DND-41 (cell line): ENCODE data around the gene GALNTL6.

Experiments used
- ATAC-seq: fragments of 200-7000 bp; cut with Tn5 transposase; 3 replicates; pipeline ENCODE4 v1.9.1; 2021; ENCODE audit warnings: low read depth; ENCODE audit not compliant: insufficient read depth
- DNase-seq: peaks from one replicate; pipeline ENCODE4 v3.0.0-alpha.2; 2020
- H2AFZ ChIP-seq: 2 replicates; pipeline ENCODE4 v1.6.0; 2012; ENCODE audit warnings: low read depth, low read length
- H3K27ac ChIP-seq: 2 replicates; pipeline ENCODE4 v1.5.1; 2012; ENCODE audit warnings: low read length, inconsistent platforms
- H3K27me3 ChIP-seq: fragments of 200-600 bp; sonication (generic); 2 replicates; pipeline ENCODE4 v1.6.0; 2012; ENCODE audit warnings: low read length, mild to moderate bottlenecking, inconsistent platforms; ENCODE audit not compliant: insufficient read depth, poor library complexity
- H3K36me3 ChIP-seq: 2 replicates; pipeline ENCODE4 v1.5.1; 2012; ENCODE audit warnings: low read length, inconsistent platforms; ENCODE audit not compliant: insufficient read depth
- H3K4me1 ChIP-seq: 2 replicates; pipeline ENCODE4 v1.5.1; 2012; ENCODE audit warnings: mild to moderate bottlenecking, low read length; ENCODE audit not compliant: insufficient read depth
- H3K4me2 ChIP-seq: 2 replicates; pipeline ENCODE4 v1.6.0; 2012; ENCODE audit warnings: mild to moderate bottlenecking, moderate library complexity, low read length, inconsistent platforms; ENCODE audit not compliant: insufficient read depth
- H3K4me3 ChIP-seq, 2 experiments: fragments of 200-600 bp in 1 of 2; shearing (Covaris generic) in 1 of 2; 2 replicates each; pipeline ENCODE4 v1.5.1; 2012 to 2016; ENCODE audit warnings: inconsistent platforms in 2 of 2, low read length in 2 of 2, mild to moderate bottlenecking in 2 of 2, low read depth in 1 of 2, moderate library complexity in 1 of 2
- H3K79me2 ChIP-seq: 2 replicates; pipeline ENCODE4 v1.6.0; 2012; ENCODE audit warnings: low read length, inconsistent platforms; ENCODE audit not compliant: insufficient read depth
- H3K9ac ChIP-seq: 2 replicates; pipeline ENCODE4 v1.6.0; 2012; ENCODE audit warnings: low read depth, mild to moderate bottlenecking, inconsistent platforms, low read length, moderate library complexity
- H3K9me3 ChIP-seq: 2 replicates; pipeline ENCODE4 v1.5.1; 2012; ENCODE audit warnings: low read length, moderate library complexity, mild to moderate bottlenecking, inconsistent platforms; ENCODE audit not compliant: insufficient read depth, severe bottlenecking
- H4K20me1 ChIP-seq: 2 replicates; pipeline ENCODE4 v1.6.0; 2012; ENCODE audit warnings: low read length; ENCODE audit not compliant: insufficient read depth
- EZH2 ChIP-seq: IDR thresholded peaks from 3 replicates; pipeline ENCODE4 v1.6.1; 2012; ENCODE audit warnings: borderline replicate concordance, low read depth, mild to moderate bottlenecking, moderate library complexity, low read length, inconsistent platforms; ENCODE audit not compliant: severe bottlenecking
- TF ChIP-seq, protein P1 (sequence below): IDR thresholded peaks from 2 replicates; pipeline ENCODE4 v1.5.1; 2012; ENCODE audit warnings: borderline replicate concordance, low read length, moderate library complexity, mild to moderate bottlenecking; ENCODE audit not compliant: poor library complexity, severe bottlenecking; ENCODE audit errors: extremely low read depth

The GALNTL6 gene

DNA sequence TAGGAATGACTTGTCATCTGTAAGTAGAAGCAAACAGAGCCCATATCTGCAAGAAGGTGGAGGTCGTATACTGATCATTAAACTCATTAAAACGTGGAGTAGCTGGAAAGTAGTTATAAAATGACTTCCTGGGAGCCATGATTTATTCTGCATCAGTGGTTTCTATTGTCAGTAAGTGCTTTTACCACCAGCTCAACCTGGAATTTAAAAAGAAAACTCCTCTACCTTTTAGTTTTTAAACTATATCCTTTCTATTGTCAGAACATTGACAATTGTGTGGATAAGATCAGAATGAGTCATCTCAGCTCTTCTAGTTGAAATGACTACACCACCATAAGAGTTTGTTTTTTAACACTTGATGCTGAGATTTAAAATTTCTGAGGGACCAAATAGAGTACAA lies 704.2 kb downstream of the GALNTL6 start:
- no peaks in the 10 kb centered on the region for H4K20me1 ChIP-seq
- no peak for ATAC-seq
- no peaks in the 10 kb centered on the region for H3K79me2 ChIP-seq
- H3K36me3 ChIP-seq, result no peaks in the 10 kb centered on the region
- no peaks in the 10 kb centered on the region for H3K9me3 ChIP-seq
- TF ChIP-seq, protein P1, sequence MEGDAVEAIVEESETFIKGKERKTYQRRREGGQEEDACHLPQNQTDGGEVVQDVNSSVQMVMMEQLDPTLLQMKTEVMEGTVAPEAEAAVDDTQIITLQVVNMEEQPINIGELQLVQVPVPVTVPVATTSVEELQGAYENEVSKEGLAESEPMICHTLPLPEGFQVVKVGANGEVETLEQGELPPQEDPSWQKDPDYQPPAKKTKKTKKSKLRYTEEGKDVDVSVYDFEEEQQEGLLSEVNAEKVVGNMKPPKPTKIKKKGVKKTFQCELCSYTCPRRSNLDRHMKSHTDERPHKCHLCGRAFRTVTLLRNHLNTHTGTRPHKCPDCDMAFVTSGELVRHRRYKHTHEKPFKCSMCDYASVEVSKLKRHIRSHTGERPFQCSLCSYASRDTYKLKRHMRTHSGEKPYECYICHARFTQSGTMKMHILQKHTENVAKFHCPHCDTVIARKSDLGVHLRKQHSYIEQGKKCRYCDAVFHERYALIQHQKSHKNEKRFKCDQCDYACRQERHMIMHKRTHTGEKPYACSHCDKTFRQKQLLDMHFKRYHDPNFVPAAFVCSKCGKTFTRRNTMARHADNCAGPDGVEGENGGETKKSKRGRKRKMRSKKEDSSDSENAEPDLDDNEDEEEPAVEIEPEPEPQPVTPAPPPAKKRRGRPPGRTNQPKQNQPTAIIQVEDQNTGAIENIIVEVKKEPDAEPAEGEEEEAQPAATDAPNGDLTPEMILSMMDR, result no peak
- TF ChIP-seq EZH2, result no peak
- H3K27ac ChIP-seq, result no peak overlapping the region
- no peak for DNase-seq
- no peak overlapping the region for H2AFZ ChIP-seq
- no peaks in the 10 kb centered on the region for H3K4me1 ChIP-seq
- no peak overlapping the region for H3K9ac ChIP-seq
- H3K4me2 ChIP-seq, result no peak overlapping the region
- no peaks in the 10 kb centered on the region for H3K27me3 ChIP-seq
- H3K4me3 ChIP-seq, result no peak overlapping the region

GRCh38 chr4:172521248-172521647 lies 708.0 kb downstream of the GALNTL6 start:
- Histone ChIP-seq H3K9me3 (no peaks in the 10 kb centered on the region), H4K20me1 (no peaks in the 10 kb centered on the region), H2AFZ (no peak overlapping the region), H3K4me1 (no peaks in the 10 kb centered on the region), H3K36me3 (no peaks in the 10 kb centered on the region), H3K9ac (no peak overlapping the region), H3K4me2 (no peak overlapping the region), H3K79me2 (no peaks in the 10 kb centered on the region), H3K27me3 (no peaks in the 10 kb centered on the region), H3K4me3 (no peak overlapping the region), H3K27ac (no peak overlapping the region)
- TF ChIP-seq, protein P1, result no peak
- TF ChIP-seq EZH2, result no peak
- no peak for DNase-seq
- ATAC-seq, result no peak

DNA sequence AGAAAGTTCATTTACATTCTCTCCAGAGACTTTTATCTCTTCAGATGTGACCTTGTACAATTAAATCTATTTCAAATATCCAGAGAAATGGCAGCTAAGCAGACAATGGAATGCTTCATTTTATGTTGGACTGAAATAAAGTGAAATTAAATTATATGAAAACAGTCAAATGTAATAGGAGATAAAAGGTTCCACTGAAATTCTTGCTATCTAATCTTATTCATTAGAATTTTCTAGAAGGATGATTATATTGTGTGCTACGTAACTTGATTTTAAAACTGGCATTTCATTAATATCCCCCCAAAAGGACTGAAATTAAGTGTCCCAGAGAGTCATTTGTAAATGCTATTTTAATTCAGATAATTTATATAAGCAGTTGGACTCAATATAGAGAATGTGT lies 708.5 kb downstream of the GALNTL6 start:
- no peaks in the 10 kb centered on the region for H3K79me2 ChIP-seq
- DNase-seq (no peak), ATAC-seq (no peak)
- H3K27me3 ChIP-seq, result no peaks in the 10 kb centered on the region
- no peaks in the 10 kb centered on the region for H3K9me3 ChIP-seq
- no peaks in the 10 kb centered on the region for H3K4me1 ChIP-seq
- no peak overlapping the region for H3K27ac ChIP-seq
- no peak overlapping the region for H3K9ac ChIP-seq
- H3K4me2 ChIP-seq, result no peak overlapping the region
- TF ChIP-seq EZH2, result no peak
- TF ChIP-seq, protein P1, result no peak
- H3K4me3 ChIP-seq, result no peak overlapping the region
- H2AFZ ChIP-seq, result no peak overlapping the region
- H4K20me1 ChIP-seq, result no peaks in the 10 kb centered on the region
- no peaks in the 10 kb centered on the region for H3K36me3 ChIP-seq

DNA sequence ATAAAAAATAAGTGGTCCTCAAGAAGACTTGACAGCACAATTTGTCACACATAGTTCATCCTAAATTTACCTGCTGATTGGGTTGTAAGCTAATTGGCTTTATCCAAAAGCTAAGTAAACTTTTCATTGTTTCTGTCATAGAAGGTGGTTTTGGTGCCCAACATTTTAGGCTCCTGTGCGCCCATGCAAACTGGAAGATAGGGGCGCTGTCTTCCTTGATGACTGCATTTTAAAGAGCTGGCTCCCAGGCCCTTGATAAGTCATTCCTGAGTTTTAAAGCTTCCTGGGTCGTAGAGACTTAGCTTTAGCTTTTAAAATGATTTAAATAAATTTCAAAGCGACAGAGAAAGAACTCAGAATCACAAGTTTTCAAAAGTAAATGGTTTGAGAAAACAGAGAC lies 730.0 kb downstream of the GALNTL6 start:
- H3K27ac ChIP-seq, result no peak overlapping the region
- H3K9ac ChIP-seq, result no peak overlapping the region
- H3K4me2 ChIP-seq, result no peak overlapping the region
- H3K36me3 ChIP-seq, result no peaks in the 10 kb centered on the region
- H3K4me3 ChIP-seq, result no peak overlapping the region
- no peak for DNase-seq
- H4K20me1 ChIP-seq, result no peaks in the 10 kb centered on the region
- H3K4me1 ChIP-seq, result no peaks in the 10 kb centered on the region
- no peaks in the 10 kb centered on the region for H3K27me3 ChIP-seq
- no peak for ATAC-seq
- no peak overlapping the region for H2AFZ ChIP-seq
- TF ChIP-seq, protein P1, result no peak
- TF ChIP-seq EZH2, result no peak
- H3K9me3 ChIP-seq, result no peaks in the 10 kb centered on the region
- no peaks in the 10 kb centered on the region for H3K79me2 ChIP-seq
